Kidney epithelial cell (primary cell): ENCODE data around the gene DISC1. TPM values are rescaled to one million over a fixed set of nuclear protein-coding genes. Genes with fewer than 3 reads are reported as not detected.

Experiments used
- DNase-seq: peaks from one replicate; pipeline ENCODE4 v3.0.0-alpha.2; 2010; ENCODE audit warnings: low read depth
- H3K27me3 ChIP-seq: 2 replicates; pipeline ENCODE4 v1.6.0; 2011; ENCODE audit warnings: low read length; ENCODE audit not compliant: control insufficient read depth, insufficient read depth
- H3K36me3 ChIP-seq: 2 replicates; pipeline ENCODE4 v1.5.1; 2011; ENCODE audit warnings: low read length; ENCODE audit not compliant: control insufficient read depth, insufficient read depth
- H3K4me3 ChIP-seq: 2 replicates; pipeline ENCODE4 v1.5.1; 2011; ENCODE audit warnings: low read depth, mild to moderate bottlenecking, control low read depth, low read length
- total RNA-seq: library from RNA; depleted of rRNA; stranded (reverse); fragments of >200 nt; gene quantifications from 2 replicates; pipeline ENCODE4 v1.2.3, GENCODE V29; 2015
- TF ChIP-seq, protein P1 (sequence below): IDR thresholded peaks from 2 replicates; pipeline ENCODE4 v1.5.1; 2011; ENCODE audit warnings: mild to moderate bottlenecking, moderate library complexity, low read length, control low read depth, inconsistent platforms; ENCODE audit not compliant: insufficient read depth, poor library complexity, severe bottlenecking

Gene DISC1
- 3.7 and 5.8 TPM in 2 replicates for total RNA-seq

DNA sequence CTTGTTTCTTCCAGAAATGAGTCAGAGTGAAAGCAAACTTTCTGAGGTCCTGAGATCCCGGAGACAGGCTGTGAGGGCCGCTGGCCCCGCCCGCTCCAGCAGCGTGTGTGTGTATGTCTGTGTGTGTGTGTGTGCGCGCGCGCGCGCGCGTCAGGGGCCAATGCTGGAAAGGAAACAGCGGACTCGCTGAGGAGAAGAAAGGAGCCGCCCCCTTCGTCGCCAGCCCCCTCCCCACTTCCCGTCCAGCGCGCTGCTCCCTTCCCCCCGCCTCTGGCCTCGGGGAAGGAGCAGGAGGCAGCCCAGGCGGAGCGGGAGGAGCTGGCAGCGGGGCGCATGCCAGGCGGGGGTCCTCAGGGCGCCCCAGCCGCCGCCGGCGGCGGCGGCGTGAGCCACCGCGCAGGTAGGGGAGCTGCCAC lies at the start of gene DISC1:
DISC1 (plus strand) TSS at position 256 of the 416 bp plus-strand sequence; CDS start at position 334, 78 bp downstream.
- Histone ChIP-seq H3K4me3 (peak within 1 kb of the TSS; percentile 67), H3K36me3 (no peaks in the 10 kb centered on the region), H3K27me3 (no peaks in the 10 kb centered on the region)
- TF ChIP-seq, protein P1, sequence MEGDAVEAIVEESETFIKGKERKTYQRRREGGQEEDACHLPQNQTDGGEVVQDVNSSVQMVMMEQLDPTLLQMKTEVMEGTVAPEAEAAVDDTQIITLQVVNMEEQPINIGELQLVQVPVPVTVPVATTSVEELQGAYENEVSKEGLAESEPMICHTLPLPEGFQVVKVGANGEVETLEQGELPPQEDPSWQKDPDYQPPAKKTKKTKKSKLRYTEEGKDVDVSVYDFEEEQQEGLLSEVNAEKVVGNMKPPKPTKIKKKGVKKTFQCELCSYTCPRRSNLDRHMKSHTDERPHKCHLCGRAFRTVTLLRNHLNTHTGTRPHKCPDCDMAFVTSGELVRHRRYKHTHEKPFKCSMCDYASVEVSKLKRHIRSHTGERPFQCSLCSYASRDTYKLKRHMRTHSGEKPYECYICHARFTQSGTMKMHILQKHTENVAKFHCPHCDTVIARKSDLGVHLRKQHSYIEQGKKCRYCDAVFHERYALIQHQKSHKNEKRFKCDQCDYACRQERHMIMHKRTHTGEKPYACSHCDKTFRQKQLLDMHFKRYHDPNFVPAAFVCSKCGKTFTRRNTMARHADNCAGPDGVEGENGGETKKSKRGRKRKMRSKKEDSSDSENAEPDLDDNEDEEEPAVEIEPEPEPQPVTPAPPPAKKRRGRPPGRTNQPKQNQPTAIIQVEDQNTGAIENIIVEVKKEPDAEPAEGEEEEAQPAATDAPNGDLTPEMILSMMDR: no peak
- DNase-seq: peak; percentile 65

DNA sequence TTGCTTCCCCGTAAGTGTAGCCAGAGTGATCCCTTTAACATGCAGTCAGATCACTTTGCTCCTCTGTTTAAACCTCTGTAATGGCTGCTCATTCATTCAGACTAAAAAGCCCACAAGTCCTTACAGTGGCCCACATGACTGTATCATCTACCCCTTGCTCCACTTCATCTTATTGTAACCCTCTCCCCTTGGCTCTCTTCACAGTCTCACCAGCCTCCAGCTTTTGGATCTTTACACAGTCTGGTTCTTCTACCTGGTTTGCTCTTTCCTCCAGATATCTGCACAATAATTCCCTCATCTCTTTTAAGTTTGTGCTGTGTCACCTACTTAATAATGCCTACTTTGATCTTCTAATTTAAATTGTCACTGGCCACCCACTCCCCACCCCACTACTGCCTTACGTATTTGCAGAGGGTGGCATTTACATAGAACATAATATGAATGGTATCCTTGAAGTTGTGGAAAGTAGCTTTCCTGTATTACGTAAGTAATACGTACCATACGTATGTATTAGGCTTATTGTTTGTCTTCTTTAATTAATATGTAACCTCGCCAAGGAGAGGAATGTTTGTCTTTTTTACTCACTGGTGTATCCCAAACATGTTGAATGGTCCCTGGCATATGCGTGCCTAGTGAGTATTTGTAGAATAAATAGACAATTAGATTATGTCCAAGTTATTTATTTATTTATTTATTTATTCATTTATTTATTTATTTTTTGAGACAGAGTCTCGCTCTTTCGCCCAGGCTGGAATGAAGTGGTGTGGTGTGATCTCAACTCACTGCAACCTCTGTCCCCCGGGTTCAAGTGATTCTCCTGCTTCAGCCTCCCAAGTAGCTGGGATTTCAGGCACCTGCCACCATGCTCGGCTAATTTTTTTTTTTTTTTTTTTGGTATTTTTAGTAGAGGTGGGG lies 49.5 kb upstream of the DISC1 start:
- H3K36me3 ChIP-seq: no peaks in the 10 kb centered on the region
- DNase-seq: no peak
- TF ChIP-seq, protein P1: no peak
- no peaks in the 10 kb centered on the region for H3K27me3 ChIP-seq
- H3K4me3 ChIP-seq: no peak overlapping the region

DNA sequence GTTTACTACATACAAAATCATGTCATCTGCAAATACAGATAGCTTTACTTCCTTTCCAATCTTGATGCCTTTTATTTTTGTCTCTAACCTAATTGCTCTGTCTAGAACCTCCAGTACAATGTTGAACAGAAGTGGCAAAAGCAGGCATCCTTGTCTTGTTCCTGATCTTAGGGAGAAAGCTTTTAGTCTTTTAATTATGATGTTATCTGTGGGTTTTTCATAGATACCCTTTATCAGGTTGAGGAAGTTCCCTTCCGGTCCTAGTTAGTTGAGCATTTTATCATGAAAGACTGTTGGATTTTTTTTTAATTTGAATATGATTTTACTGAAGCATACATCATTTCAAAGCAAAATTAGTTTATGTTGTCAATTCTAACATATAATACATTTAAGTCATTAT lies 45.7 kb upstream of the DISC1 start:
- H3K4me3 ChIP-seq: no peak overlapping the region
- H3K36me3 ChIP-seq: no peaks in the 10 kb centered on the region
- TF ChIP-seq, protein P1: no peak
- no peak for DNase-seq
- no peaks in the 10 kb centered on the region for H3K27me3 ChIP-seq

DNA sequence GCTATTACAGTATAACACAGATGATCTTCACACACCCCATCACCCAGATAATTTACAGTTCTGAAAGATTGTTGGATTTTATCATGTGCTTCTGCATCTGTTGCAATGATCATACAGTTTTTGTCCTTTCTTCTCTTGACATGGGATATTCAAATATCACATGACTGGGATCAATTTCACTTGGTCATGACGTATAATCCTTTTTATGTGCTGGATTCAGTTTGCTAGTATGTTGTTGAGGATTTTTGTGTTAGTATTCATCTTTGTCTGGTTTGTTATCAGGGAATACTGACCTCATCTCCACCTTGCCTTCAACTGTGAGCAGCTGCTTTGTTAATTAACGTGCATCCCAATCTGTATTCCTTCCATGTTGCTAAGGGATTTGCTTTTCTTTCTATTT lies 44.7 kb upstream of the DISC1 start:
- no peaks in the 10 kb centered on the region for H3K36me3 ChIP-seq
- H3K27me3 ChIP-seq: no peaks in the 10 kb centered on the region
- TF ChIP-seq, protein P1: no peak
- DNase-seq: no peak
- H3K4me3 ChIP-seq: no peak overlapping the region

DNA sequence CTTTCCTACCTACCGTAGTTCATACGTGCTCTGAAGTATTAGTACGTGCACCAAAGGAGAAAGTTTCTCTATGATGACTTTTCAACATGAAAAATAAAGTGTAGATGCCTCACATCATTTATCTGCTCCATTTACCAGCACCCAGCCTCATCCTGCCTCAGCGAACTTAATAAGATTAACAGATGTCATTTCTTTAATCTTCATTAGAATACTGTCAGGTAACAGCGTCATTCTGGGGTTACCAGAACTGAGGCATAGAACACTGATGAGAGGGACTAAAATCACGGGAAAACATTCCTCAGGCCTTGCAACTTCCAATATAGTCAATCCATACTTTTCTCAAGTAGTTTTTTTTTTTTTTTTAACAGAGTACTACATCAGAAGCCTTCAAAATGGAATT lies 43.2 kb upstream of the DISC1 start:
- TF ChIP-seq, protein P1: no peak
- DNase-seq: no peak
- no peaks in the 10 kb centered on the region for H3K36me3 ChIP-seq
- H3K4me3 ChIP-seq: no peak overlapping the region
- H3K27me3 ChIP-seq: no peaks in the 10 kb centered on the region

DNA sequence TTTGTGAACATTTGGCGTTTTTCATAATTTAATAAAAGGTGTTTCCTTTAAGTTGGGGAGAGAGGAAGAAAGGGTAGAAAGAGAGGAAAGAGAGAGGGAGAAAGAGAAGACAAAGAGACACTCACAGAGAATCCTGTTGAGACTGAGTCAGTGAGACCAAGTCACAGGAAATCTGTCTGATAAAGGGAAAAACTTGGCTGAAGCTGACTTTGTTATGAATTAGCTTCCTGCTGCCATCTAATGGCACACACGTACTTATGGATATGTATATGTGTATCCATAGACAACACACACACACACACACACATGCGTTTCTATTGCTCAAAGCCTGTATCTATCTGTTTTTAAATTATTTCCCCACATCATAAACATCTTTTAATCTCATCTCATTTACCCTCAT lies 42.5 kb upstream of the DISC1 start:
- peak; percentile 21 for DNase-seq
- TF ChIP-seq, protein P1: peak; percentile 19
- no peak overlapping the region for H3K4me3 ChIP-seq
- H3K36me3 ChIP-seq: no peaks in the 10 kb centered on the region
- H3K27me3 ChIP-seq: no peaks in the 10 kb centered on the region
